SJCRH30 (cell line): ENCODE data around the gene RFLNA. TPM values are rescaled to one million over a fixed set of nuclear protein-coding genes. Genes with fewer than 3 reads are reported as not detected.

ENCODE experiments used
- DNase-seq, 2 experiments: peaks; one replicate each; pipeline ENCODE4 v3.0.0-alpha.2; 2015 to 2020
- H3K27ac ChIP-seq: fragments of 250-450 bp; sonication (Bioruptor Pico); 2 replicates; pipeline ENCODE4 v1.5.1; 2020; ENCODE audit warnings: mild to moderate bottlenecking, moderate library complexity
- H3K27me3 ChIP-seq: fragments of 250-450 bp; sonication (Bioruptor Pico); 2 replicates; pipeline ENCODE4 v1.5.1; 2020; ENCODE audit warnings: mild to moderate bottlenecking, moderate library complexity
- H3K36me3 ChIP-seq: fragments of 250-450 bp; sonication (Bioruptor Pico); 2 replicates; pipeline ENCODE4 v1.5.1; 2020; ENCODE audit warnings: mild to moderate bottlenecking, moderate library complexity
- H3K4me1 ChIP-seq: fragments of 250-450 bp; sonication (Bioruptor Pico); 2 replicates; pipeline ENCODE4 v1.5.1; 2020; ENCODE audit warnings: mild to moderate bottlenecking, moderate library complexity
- H3K4me3 ChIP-seq: fragments of 250-450 bp; sonication (Bioruptor Pico); 2 replicates; pipeline ENCODE4 v1.5.1; 2020; ENCODE audit warnings: mild to moderate bottlenecking, moderate library complexity
- H3K9me3 ChIP-seq: fragments of 250-450 bp; sonication (Bioruptor Pico); replicated peaks from 2 replicates; pipeline ENCODE4 v1.5.1; 2020; ENCODE audit warnings: mild to moderate bottlenecking, moderate library complexity
- total RNA-seq: library from RNA; depleted of rRNA; stranded (reverse); fragments of >200 nt; shearing (Covaris generic); gene quantifications from 2 replicates; pipeline ENCODE4 v1.2.3, GENCODE V29; 2014; rRNA removed

RFLNA gene
- 56.4 and 57.2 TPM in 2 replicates for total RNA-seq

- no peaks in the 10 kb centered on the region for H3K27me3 ChIP-seq
Observed at GRCh38 chr12:124294780-124295341, at the start of gene RFLNA. RFLNA (plus strand) TSS chr12:124295093; CDS start chr12:124295430, 337 bp downstream.

GRCh38 chr12:124247331-124247730 is 47.6 kb upstream of the RFLNA start:
- Histone ChIP-seq H3K27ac (no peak overlapping the region), H3K9me3 (peaks cover 14% of the 10 kb centered on the region), H3K4me1 (peaks cover 22% of the 10 kb centered on the region), H3K4me3 (no peak overlapping the region), H3K36me3 (no peaks in the 10 kb centered on the region), H3K27me3 (no peaks in the 10 kb centered on the region)
- no peak for DNase-seq

More at GRCh38 chr12:124294780-124295341, at the start of gene RFLNA:
- H3K4me3 ChIP-seq = peak within 1 kb of the TSS; percentile 91
- H3K4me1 ChIP-seq = peaks cover 14% of the 10 kb centered on the region; the same call in 1 of the 2 replicates
- peak; percentile 72 for DNase-seq
- H3K36me3 ChIP-seq = peaks cover 7% of the 10 kb centered on the region
- H3K27ac ChIP-seq = peak within 1 kb of the TSS; percentile 69
- no peaks in the 10 kb centered on the region for H3K9me3 ChIP-seq

GRCh38 chr12:124248941-124249825 is 45.7 kb upstream of the RFLNA start:
- H3K27me3 ChIP-seq = no peaks in the 10 kb centered on the region
- H3K4me1 ChIP-seq = peaks cover 15% of the 10 kb centered on the region
- H3K27ac ChIP-seq = peak overlapping the region; percentile 30
- H3K4me3 ChIP-seq = peak overlapping the region; percentile 7; the same call in 1 of the 2 replicates
- H3K36me3 ChIP-seq = no peaks in the 10 kb centered on the region
- H3K9me3 ChIP-seq = peaks cover 11% of the 10 kb centered on the region
- DNase-seq = peak in 1 of 2 experiments; percentile 63

- H3K36me3 ChIP-seq = no peaks in the 10 kb centered on the region
- H3K27ac ChIP-seq = no peak overlapping the region
- peaks cover 11% of the 10 kb centered on the region for H3K9me3 ChIP-seq
- no peak overlapping the region for H3K4me3 ChIP-seq
- no peaks in the 10 kb centered on the region for H3K27me3 ChIP-seq
- DNase-seq = no peak
- H3K4me1 ChIP-seq = peaks cover 15% of the 10 kb centered on the region
Observed at GRCh38 chr12:124251186-124251585, 43.7 kb upstream of the RFLNA start.

- no peak for DNase-seq
- H3K36me3 ChIP-seq = no peaks in the 10 kb centered on the region
- no peaks in the 10 kb centered on the region for H3K9me3 ChIP-seq
- H3K27me3 ChIP-seq = no peaks in the 10 kb centered on the region
- peaks cover 17% of the 10 kb centered on the region for H3K4me1 ChIP-seq
- no peak overlapping the region for H3K4me3 ChIP-seq
- no peak overlapping the region for H3K27ac ChIP-seq
Observed at GRCh38 chr12:124252964-124253363, 41.9 kb upstream of the RFLNA start.

- Histone ChIP-seq H3K27me3 (no peaks in the 10 kb centered on the region), H3K36me3 (no peaks in the 10 kb centered on the region), H3K4me3 (no peak overlapping the region), H3K9me3 (no peaks in the 10 kb centered on the region), H3K27ac (no peak overlapping the region), H3K4me1 (peaks cover 12% of the 10 kb centered on the region)
- no peak for DNase-seq
Observed at GRCh38 chr12:124254126-124254525, 40.8 kb upstream of the RFLNA start.

- Histone ChIP-seq H3K27ac (peak overlapping the region; percentile 57), H3K9me3 (no peaks in the 10 kb centered on the region), H3K4me1 (peaks cover 14% of the 10 kb centered on the region), H3K36me3 (no peaks in the 10 kb centered on the region), H3K27me3 (no peaks in the 10 kb centered on the region), H3K4me3 (peak overlapping the region; percentile 42)
- peak; percentile 83 to 87 for DNase-seq
Observed at GRCh38 chr12:124259154-124260066, 35.5 kb upstream of the RFLNA start.

- H3K27me3 ChIP-seq = no peaks in the 10 kb centered on the region
- no peak overlapping the region for H3K27ac ChIP-seq
- DNase-seq = no peak
- H3K9me3 ChIP-seq = no peaks in the 10 kb centered on the region
- no peak overlapping the region for H3K4me3 ChIP-seq
- peaks cover 14% of the 10 kb centered on the region for H3K4me1 ChIP-seq
- no peaks in the 10 kb centered on the region for H3K36me3 ChIP-seq
Observed at GRCh38 chr12:124261885-124262284, 33.0 kb upstream of the RFLNA start.

GRCh38 chr12:124264089-124264795 is 30.7 kb upstream of the RFLNA start:
- no peak for DNase-seq
- Histone ChIP-seq H3K4me1 (peaks cover 10% of the 10 kb centered on the region), H3K27ac (no peak overlapping the region)

GRCh38 chr12:124264879-124265278 is 30.0 kb upstream of the RFLNA start:
- Histone ChIP-seq H3K36me3 (no peaks in the 10 kb centered on the region), H3K4me3 (no peak overlapping the region), H3K27ac (no peak overlapping the region), H3K9me3 (no peaks in the 10 kb centered on the region), H3K27me3 (no peaks in the 10 kb centered on the region), H3K4me1 (peaks cover 8% of the 10 kb centered on the region)
- DNase-seq = no peak

More at GRCh38 chr12:124264089-124264795, 30.7 kb upstream of the RFLNA start:
- H3K27me3 ChIP-seq = no peaks in the 10 kb centered on the region
- H3K9me3 ChIP-seq = no peaks in the 10 kb centered on the region
- H3K36me3 ChIP-seq = no peaks in the 10 kb centered on the region
- no peak overlapping the region for H3K4me3 ChIP-seq

- Histone ChIP-seq H3K27ac (no peak overlapping the region), H3K4me1 (no peaks in the 10 kb centered on the region), H3K9me3 (no peaks in the 10 kb centered on the region), H3K36me3 (no peaks in the 10 kb centered on the region), H3K27me3 (no peaks in the 10 kb centered on the region), H3K4me3 (no peak overlapping the region)
- DNase-seq = no peak
Observed at GRCh38 chr12:124267205-124267778, 27.6 kb upstream of the RFLNA start.

- Histone ChIP-seq H3K9me3 (no peaks in the 10 kb centered on the region), H3K27ac (no peak overlapping the region), H3K4me1 (peaks cover 4% of the 10 kb centered on the region; the same call in 1 of the 2 replicates), H3K36me3 (no peaks in the 10 kb centered on the region), H3K27me3 (no peaks in the 10 kb centered on the region), H3K4me3 (no peak overlapping the region)
- no peak for DNase-seq
Observed at GRCh38 chr12:124270671-124271070, 24.2 kb upstream of the RFLNA start.

- Histone ChIP-seq H3K4me1 (peaks cover 19% of the 10 kb centered on the region), H3K4me3 (no peak overlapping the region), H3K36me3 (no peaks in the 10 kb centered on the region), H3K9me3 (no peaks in the 10 kb centered on the region), H3K27me3 (no peaks in the 10 kb centered on the region), H3K27ac (no peak overlapping the region)
- DNase-seq = peak; percentile 68 to 74
Observed at GRCh38 chr12:124273630-124274029, 21.3 kb upstream of the RFLNA start.

GRCh38 chr12:124276337-124276736 is 18.6 kb upstream of the RFLNA start:
- Histone ChIP-seq H3K4me3 (no peak overlapping the region), H3K9me3 (no peaks in the 10 kb centered on the region), H3K27me3 (no peaks in the 10 kb centered on the region), H3K36me3 (no peaks in the 10 kb centered on the region), H3K4me1 (peaks cover 36% of the 10 kb centered on the region), H3K27ac (no peak overlapping the region)
- no peak for DNase-seq
